Measurements from ENCODE around the gene PLD3.

Gene PLD3

DNA sequence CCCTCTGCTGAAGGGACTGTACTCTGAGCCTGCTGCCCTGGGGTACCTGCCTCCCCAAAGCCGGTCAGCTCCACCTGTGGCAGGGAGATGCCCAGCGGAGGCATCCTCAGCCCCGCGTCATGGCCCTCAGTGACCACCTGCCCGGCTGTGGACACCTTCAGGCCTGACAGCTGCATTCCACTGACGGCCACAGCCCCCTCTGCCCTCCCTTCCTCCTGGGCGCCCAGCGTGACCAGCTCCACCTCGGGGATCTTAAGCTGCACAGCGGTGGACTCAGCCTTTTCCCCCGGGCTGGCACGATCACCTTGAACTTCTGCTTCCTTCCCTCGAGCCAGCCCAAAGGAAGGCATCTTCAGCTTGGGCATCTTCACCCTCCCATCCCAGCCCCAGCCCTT lies 46.3 kb downstream of the PLD3 start:
- no peak for TF ChIP-seq ZNF384 (IDR thresholded peaks at IDR 0.05)
- no peak for TF ChIP-seq ELF4 (IDR thresholded peaks at IDR 0.05)
- no peak for TF ChIP-seq LEF1 (IDR thresholded peaks at IDR 0.05; ENCODE audit: borderline replicate concordance)
- no peak for TF ChIP-seq SUZ12 (IDR thresholded peaks at IDR 0.05)
- TF ChIP-seq CTBP1 (IDR thresholded peaks at IDR 0.05; ENCODE audit: borderline replicate concordance): no peak
- TF ChIP-seq ARNT (IDR thresholded peaks at IDR 0.05): no peak
- no peak for TF ChIP-seq L3MBTL2 (conservative IDR thresholded peaks at IDR 0.05)
- no peak for TF ChIP-seq FOXK2 (IDR thresholded peaks at IDR 0.05)
- no peak for TF ChIP-seq HDGF (IDR thresholded peaks at IDR 0.05; ENCODE audit: borderline replicate concordance)
- no peak for TF ChIP-seq NFRKB (IDR thresholded peaks at IDR 0.05)
- TF ChIP-seq, protein P1, sequence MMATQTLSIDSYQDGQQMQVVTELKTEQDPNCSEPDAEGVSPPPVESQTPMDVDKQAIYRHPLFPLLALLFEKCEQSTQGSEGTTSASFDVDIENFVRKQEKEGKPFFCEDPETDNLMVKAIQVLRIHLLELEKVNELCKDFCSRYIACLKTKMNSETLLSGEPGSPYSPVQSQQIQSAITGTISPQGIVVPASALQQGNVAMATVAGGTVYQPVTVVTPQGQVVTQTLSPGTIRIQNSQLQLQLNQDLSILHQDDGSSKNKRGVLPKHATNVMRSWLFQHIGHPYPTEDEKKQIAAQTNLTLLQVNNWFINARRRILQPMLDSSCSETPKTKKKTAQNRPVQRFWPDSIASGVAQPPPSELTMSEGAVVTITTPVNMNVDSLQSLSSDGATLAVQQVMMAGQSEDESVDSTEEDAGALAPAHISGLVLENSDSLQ (IDR thresholded peaks at IDR 0.05): no peak
- ChIA-PET POLR2A (no interaction called here), CTCF (interaction anchor here (0.6 kb wide), 1 partner anchor 89 kb away, joined by 4 read pairs; no protein-coding TSS in a partner anchor)
- DNase-seq (ENCODE audit: extremely low spot score): no peak

DNA sequence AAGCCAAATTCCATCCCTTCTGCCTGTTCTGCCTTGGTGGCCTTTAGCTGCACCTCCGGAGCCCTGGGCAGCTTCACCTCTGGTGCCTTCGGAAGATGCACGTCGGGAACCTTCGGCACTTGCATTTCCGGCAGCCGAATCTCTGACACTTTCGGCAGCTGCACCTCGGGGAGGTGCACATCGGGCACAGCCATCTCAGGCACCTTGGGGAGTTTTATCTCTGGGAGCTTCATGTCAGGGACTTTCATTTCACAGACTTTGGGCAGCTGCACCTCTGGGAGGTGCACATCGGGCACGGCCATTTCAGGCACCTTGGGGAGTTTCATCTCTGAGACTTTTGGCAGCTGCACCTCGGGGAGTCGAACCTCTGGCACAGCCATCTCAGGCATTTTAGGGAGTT lies 47.5 kb downstream of the PLD3 start:
- TF ChIP-seq FOXK2 (IDR thresholded peaks at IDR 0.05) (no peak), HDGF (IDR thresholded peaks at IDR 0.05; ENCODE audit: borderline replicate concordance) (no peak), CTBP1 (IDR thresholded peaks at IDR 0.05; ENCODE audit: borderline replicate concordance) (no peak), TARDBP (IDR thresholded peaks at IDR 0.05) (no peak), SP1 (IDR thresholded peaks at IDR 0.05) (no peak), ZNF384 (IDR thresholded peaks at IDR 0.05) (no peak), ARNT (IDR thresholded peaks at IDR 0.05) (no peak), L3MBTL2 (conservative IDR thresholded peaks at IDR 0.05) (no peak), FOXA1 (IDR thresholded peaks at IDR 0.05) (no peak)
- TF ChIP-seq, protein P1 (IDR thresholded peaks at IDR 0.05): no peak
- POLR2A ChIA-PET: interaction anchor here (1.2 to 1.9 kb wide), 2 partner anchors 25 to 48 kb away, joined by 5 read pairs; partner anchors contain the start of genes C19orf47 and PLD3
- DNase-seq (ENCODE audit: extremely low spot score): no peak
- CTCF ChIA-PET: interaction anchor here (0.6 to 0.8 kb wide), 2 partner anchors 21 to 25 kb away, joined by 3 read pairs; no protein-coding TSS in a partner anchor

GRCh38 chr19:40396886-40397567 lies 48.5 kb downstream of the PLD3 start:
- DNase-seq (ENCODE audit: extremely low spot score): no peak
- POLR2A ChIA-PET: interaction anchor here (1.2 to 1.9 kb wide), 2 partner anchors 24 to 49 kb away, joined by 5 read pairs; partner anchors contain the start of genes C19orf47 and PLD3
- TF ChIP-seq FOXK2 (IDR thresholded peaks at IDR 0.05) (no peak), BHLHE40 (IDR thresholded peaks at IDR 0.05; ENCODE audit: borderline replicate concordance) (no peak), SUZ12 (IDR thresholded peaks at IDR 0.05) (no peak), SP1 (IDR thresholded peaks at IDR 0.05) (no peak), TARDBP (IDR thresholded peaks at IDR 0.05) (no peak), LEF1 (IDR thresholded peaks at IDR 0.05; ENCODE audit: borderline replicate concordance) (no peak), L3MBTL2 (conservative IDR thresholded peaks at IDR 0.05) (no peak), FOXA1 (IDR thresholded peaks at IDR 0.05) (no peak), CTBP1 (IDR thresholded peaks at IDR 0.05; ENCODE audit: borderline replicate concordance) (no peak), FOXM1 (IDR thresholded peaks at IDR 0.05; ENCODE audit: borderline replicate concordance) (no peak)
- CTCF ChIA-PET: no interaction called here

DNA sequence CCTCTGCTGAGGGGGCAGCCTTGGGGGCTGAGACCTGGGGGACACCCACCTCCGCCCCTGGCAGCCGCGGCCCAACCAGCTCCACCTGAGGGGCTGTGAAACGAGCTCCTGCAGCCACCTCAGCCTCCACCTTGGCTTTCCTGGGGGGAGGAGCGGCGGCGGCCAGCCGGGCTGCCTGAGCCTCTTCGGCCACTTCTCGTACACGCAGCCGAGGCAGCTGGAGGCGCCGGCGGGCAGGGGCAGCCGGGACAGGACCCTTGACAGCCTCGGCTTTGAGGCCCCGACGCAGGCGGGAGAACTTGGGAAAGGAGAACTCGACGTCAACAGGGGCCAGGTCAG lies 49.0 kb downstream of the PLD3 start:
- TF ChIP-seq BHLHE40 (IDR thresholded peaks at IDR 0.05; ENCODE audit: borderline replicate concordance): no peak
- TF ChIP-seq L3MBTL2 (conservative IDR thresholded peaks at IDR 0.05): no peak
- TF ChIP-seq ZNF384 (IDR thresholded peaks at IDR 0.05): no peak
- TF ChIP-seq CTBP1 (IDR thresholded peaks at IDR 0.05; ENCODE audit: borderline replicate concordance): no peak
- no peak for TF ChIP-seq LEF1 (IDR thresholded peaks at IDR 0.05; ENCODE audit: borderline replicate concordance)
- no peak for TF ChIP-seq HDGF (IDR thresholded peaks at IDR 0.05; ENCODE audit: borderline replicate concordance)
- no peak for TF ChIP-seq NFRKB (IDR thresholded peaks at IDR 0.05)
- CTCF ChIA-PET: no interaction called here

DNA sequence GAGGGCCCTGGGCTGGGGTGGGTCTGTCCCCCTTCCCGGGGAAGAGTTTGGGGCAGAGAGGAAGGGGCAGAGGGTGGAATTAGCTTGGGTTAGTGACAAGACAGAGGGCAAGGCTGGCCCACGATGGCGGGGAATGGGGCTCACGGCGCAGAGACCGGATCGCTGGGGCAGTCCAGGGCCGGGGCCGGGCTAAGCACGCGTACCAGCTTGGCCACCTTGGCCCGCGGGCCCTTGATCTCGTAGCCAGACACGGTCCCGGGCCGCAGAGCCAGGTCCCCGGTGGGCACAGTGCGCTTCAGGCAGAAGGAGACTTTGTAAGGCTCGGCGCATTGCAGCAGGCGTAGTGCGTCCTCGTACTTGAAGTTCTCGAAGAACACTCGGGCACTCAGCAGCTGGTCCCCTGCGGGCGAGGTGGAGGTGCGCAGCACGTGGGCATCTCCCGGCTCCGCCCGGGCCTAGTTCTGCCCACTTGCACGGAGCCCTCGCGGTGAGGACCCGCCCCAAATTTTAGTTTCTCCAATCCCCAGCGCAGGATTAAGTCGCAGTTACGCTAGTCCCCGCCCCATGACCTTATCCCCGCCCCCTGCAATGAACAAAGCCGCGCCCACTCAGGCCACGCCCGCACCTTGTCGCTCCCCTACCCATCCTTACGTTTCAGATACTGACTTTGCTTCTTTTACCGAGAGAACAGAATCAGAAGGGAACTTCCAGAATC lies 50.1 kb downstream of the PLD3 start:
- no peak for DNase-seq (ENCODE audit: extremely low spot score)
- no peak for TF ChIP-seq TARDBP (IDR thresholded peaks at IDR 0.05)
- no peak for TF ChIP-seq SP1 (IDR thresholded peaks at IDR 0.05)
- TF ChIP-seq ZNF384 (IDR thresholded peaks at IDR 0.05): no peak
- no peak for TF ChIP-seq LEF1 (IDR thresholded peaks at IDR 0.05; ENCODE audit: borderline replicate concordance)
- no peak for TF ChIP-seq FOXK2 (IDR thresholded peaks at IDR 0.05)
- TF ChIP-seq CTBP1 (IDR thresholded peaks at IDR 0.05; ENCODE audit: borderline replicate concordance): no peak
- TF ChIP-seq NFRKB (IDR thresholded peaks at IDR 0.05): no peak
- no peak for TF ChIP-seq BHLHE40 (IDR thresholded peaks at IDR 0.05; ENCODE audit: borderline replicate concordance)
- TF ChIP-seq SUZ12 (IDR thresholded peaks at IDR 0.05): no peak
- TF ChIP-seq ELF4 (IDR thresholded peaks at IDR 0.05): no peak
- TF ChIP-seq HDGF (IDR thresholded peaks at IDR 0.05; ENCODE audit: borderline replicate concordance): no peak
- TF ChIP-seq FOXM1 (IDR thresholded peaks at IDR 0.05; ENCODE audit: borderline replicate concordance): no peak
- TF ChIP-seq ARNT (IDR thresholded peaks at IDR 0.05): no peak
- TF ChIP-seq, protein P1 (IDR thresholded peaks at IDR 0.05): no peak
- no peak for TF ChIP-seq L3MBTL2 (conservative IDR thresholded peaks at IDR 0.05)
- no peak for TF ChIP-seq FOXA1 (IDR thresholded peaks at IDR 0.05)
- ChIA-PET CTCF (no interaction called here), POLR2A (no interaction called here)

More for the DNA sequence above, 49.0 kb downstream of the PLD3 start:
- POLR2A ChIA-PET: no interaction called here
- no peak for DNase-seq (ENCODE audit: extremely low spot score)

GRCh38 chr19:40400559-40400958 lies 52.1 kb downstream of the PLD3 start:
- ChIA-PET POLR2A (no interaction called here), CTCF (no interaction called here)
- no peak for DNase-seq (ENCODE audit: extremely low spot score)
- no peak for TF ChIP-seq ZNF384 (IDR thresholded peaks at IDR 0.05)
- TF ChIP-seq FOXK2 (IDR thresholded peaks at IDR 0.05): no peak
- no peak for TF ChIP-seq HDGF (IDR thresholded peaks at IDR 0.05; ENCODE audit: borderline replicate concordance)
- no peak for TF ChIP-seq BHLHE40 (IDR thresholded peaks at IDR 0.05; ENCODE audit: borderline replicate concordance)
- no peak for TF ChIP-seq SUZ12 (IDR thresholded peaks at IDR 0.05)
- TF ChIP-seq TARDBP (IDR thresholded peaks at IDR 0.05): no peak
- no peak for TF ChIP-seq LEF1 (IDR thresholded peaks at IDR 0.05; ENCODE audit: borderline replicate concordance)
- TF ChIP-seq CTBP1 (IDR thresholded peaks at IDR 0.05; ENCODE audit: borderline replicate concordance): no peak
- no peak for TF ChIP-seq ARNT (IDR thresholded peaks at IDR 0.05)
- no peak for TF ChIP-seq SP1 (IDR thresholded peaks at IDR 0.05)
- no peak for TF ChIP-seq ELF4 (IDR thresholded peaks at IDR 0.05)
- no peak for TF ChIP-seq FOXM1 (IDR thresholded peaks at IDR 0.05; ENCODE audit: borderline replicate concordance)
- no peak for TF ChIP-seq FOXA1 (IDR thresholded peaks at IDR 0.05)
- TF ChIP-seq NFRKB (IDR thresholded peaks at IDR 0.05): no peak
- TF ChIP-seq L3MBTL2 (conservative IDR thresholded peaks at IDR 0.05): no peak
- TF ChIP-seq, protein P1 (IDR thresholded peaks at IDR 0.05): no peak
